Measurements from ENCODE around the gene HHAT. TPM values are rescaled to one million over a fixed set of nuclear protein-coding genes. Genes with fewer than 3 reads are reported as not detected.

Gene HHAT
- total and polyA plus RNA-seq, 4 donors, result 1.2 to 11.3 (median 3.8) TPM

DNA sequence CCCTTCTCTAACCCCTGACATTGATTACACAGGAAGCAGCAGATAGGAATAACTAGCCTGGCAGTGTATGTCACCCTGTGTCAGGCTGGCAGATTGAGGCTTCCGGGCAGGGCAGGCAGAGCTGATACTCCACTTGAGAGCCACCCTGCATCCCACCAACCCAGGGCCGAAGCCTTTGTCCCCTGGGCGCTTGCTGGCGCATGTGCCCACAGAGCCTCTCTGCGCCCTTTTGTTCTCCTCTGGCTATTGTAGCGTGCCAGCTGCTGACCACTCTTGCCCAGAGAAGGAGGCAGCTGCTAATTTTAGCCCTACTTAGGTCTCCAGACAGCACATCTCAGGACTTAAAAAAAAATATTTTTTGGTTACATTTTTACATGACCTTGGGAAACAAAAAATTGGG is 304.9 kb downstream of the HHAT start:
- DNase-seq (no peak), ATAC-seq (ENCODE audit: insufficient read depth, low FRiP score) (no peak)

DNA sequence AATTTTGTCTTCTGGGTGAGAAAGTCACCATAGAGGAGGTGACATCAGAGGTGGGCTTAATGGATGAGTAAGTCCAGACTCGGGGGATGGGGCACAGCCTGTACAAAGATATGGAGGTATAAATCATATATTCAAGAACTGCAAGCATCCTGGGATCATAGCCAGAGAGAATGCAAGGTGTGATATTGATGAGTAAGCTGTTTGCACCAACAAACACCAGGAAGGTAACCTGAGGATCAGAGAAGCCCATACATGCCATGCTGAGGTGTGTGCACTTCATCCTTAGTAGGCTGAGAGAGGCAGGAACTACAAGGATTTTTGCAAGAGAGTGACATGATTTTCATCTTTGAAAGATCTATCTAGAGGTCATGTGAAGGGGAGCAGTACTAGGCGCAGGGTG is 306.4 kb downstream of the HHAT start:
- TF ChIP-seq, protein P1, sequence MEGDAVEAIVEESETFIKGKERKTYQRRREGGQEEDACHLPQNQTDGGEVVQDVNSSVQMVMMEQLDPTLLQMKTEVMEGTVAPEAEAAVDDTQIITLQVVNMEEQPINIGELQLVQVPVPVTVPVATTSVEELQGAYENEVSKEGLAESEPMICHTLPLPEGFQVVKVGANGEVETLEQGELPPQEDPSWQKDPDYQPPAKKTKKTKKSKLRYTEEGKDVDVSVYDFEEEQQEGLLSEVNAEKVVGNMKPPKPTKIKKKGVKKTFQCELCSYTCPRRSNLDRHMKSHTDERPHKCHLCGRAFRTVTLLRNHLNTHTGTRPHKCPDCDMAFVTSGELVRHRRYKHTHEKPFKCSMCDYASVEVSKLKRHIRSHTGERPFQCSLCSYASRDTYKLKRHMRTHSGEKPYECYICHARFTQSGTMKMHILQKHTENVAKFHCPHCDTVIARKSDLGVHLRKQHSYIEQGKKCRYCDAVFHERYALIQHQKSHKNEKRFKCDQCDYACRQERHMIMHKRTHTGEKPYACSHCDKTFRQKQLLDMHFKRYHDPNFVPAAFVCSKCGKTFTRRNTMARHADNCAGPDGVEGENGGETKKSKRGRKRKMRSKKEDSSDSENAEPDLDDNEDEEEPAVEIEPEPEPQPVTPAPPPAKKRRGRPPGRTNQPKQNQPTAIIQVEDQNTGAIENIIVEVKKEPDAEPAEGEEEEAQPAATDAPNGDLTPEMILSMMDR (IDR thresholded peaks at IDR 0.05; ENCODE audit: control extremely low read depth, extremely low read depth), result no peak
- Histone ChIP-seq H3K9ac (ENCODE audit: insufficient read depth in 1 of 2, low read length in 2 of 2) (no peak overlapping the region), H3K9me3 (ENCODE audit: control insufficient read depth in 4 of 4, insufficient read depth in 3 of 4, low read length in 3 of 4) (peaks cover 0 to 2% (median 0%) of the 10 kb centered on the region in 4 donors), H3K27ac (ENCODE audit: low read depth in 1 of 2, low read length in 1 of 2) (no peak overlapping the region), H3K27me3 (ENCODE audit: control insufficient read depth in 3 of 3, insufficient read depth in 3 of 3, low read length in 2 of 3) (peaks cover 0 to 3% (median 0%) of the 10 kb centered on the region in 3 donors), H3K4me1 (ENCODE audit: control insufficient read depth in 5 of 5, insufficient read depth in 5 of 5, low read length in 5 of 5) (peaks cover 0 to 5% (median 0%) of the 10 kb centered on the region in 5 donors), H3K4me3 (no peak overlapping the region), H3K36me3 (ENCODE audit: control insufficient read depth in 4 of 4, insufficient read depth in 4 of 4, low read length in 4 of 4) (no peaks in the 10 kb centered on the region)
- no peak for ATAC-seq (ENCODE audit: insufficient read depth, low FRiP score)
- no peak for DNase-seq
- WGBS, 2 donors, result 86 to 92% methylated on average over 2 of the region's 2 CpGs

More for the DNA sequence above, 304.9 kb downstream of the HHAT start:
- H3K4me3 ChIP-seq, result no peak overlapping the region
- no peaks in the 10 kb centered on the region for H3K36me3 ChIP-seq (ENCODE audit: control insufficient read depth in 4 of 4, insufficient read depth in 4 of 4, low read length in 4 of 4)
- peaks cover 0 to 2% (median 0%) of the 10 kb centered on the region in 4 donors for H3K9me3 ChIP-seq (ENCODE audit: control insufficient read depth in 4 of 4, insufficient read depth in 3 of 4, low read length in 3 of 4)
- H3K27me3 ChIP-seq (ENCODE audit: control insufficient read depth in 3 of 3, insufficient read depth in 3 of 3, low read length in 2 of 3), result no peaks in the 10 kb centered on the region
- no peak overlapping the region for H3K9ac ChIP-seq (ENCODE audit: insufficient read depth in 1 of 2, low read length in 2 of 2)
- peaks cover 0 to 5% (median 0%) of the 10 kb centered on the region in 5 donors for H3K4me1 ChIP-seq (ENCODE audit: control insufficient read depth in 5 of 5, insufficient read depth in 5 of 5, low read length in 5 of 5)
- TF ChIP-seq, protein P1 (IDR thresholded peaks at IDR 0.05; ENCODE audit: control extremely low read depth, extremely low read depth), result no peak
- WGBS, 2 donors, result 98 to 99% methylated on average over 6 of the region's 6 CpGs
- no peak overlapping the region for H3K27ac ChIP-seq (ENCODE audit: low read depth in 1 of 2, low read length in 1 of 2)

DNA sequence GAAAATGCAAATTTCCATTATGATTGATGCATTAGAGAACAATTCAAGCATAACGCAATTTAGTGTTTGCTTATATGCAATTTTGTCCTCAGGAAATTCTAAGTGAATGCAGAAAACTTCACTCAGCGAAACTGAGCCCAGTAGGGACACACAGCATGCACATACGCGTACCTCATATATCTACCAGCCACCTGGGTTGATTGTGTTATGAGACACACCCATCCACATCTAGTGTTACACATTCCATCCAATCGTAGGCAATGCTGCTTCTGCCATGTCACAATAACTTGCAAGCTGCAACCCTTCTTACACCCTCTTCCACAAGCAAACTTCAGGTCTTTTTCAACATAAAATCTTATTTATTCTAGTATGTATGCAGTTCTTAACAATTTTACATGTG is 312.9 kb downstream of the HHAT start:
- H3K9ac ChIP-seq (ENCODE audit: insufficient read depth in 1 of 2, low read length in 2 of 2), result no peak overlapping the region
- no peaks in the 10 kb centered on the region for H3K36me3 ChIP-seq (ENCODE audit: control insufficient read depth in 4 of 4, insufficient read depth in 4 of 4, low read length in 4 of 4)
- no peak overlapping the region for H3K27ac ChIP-seq (ENCODE audit: low read depth in 1 of 2, low read length in 1 of 2)
- no peak for DNase-seq
- no peak for ATAC-seq (ENCODE audit: insufficient read depth, low FRiP score)
- TF ChIP-seq, protein P1 (IDR thresholded peaks at IDR 0.05; ENCODE audit: control extremely low read depth, extremely low read depth), result no peak
- peaks cover 0 to 3% (median 0%) of the 10 kb centered on the region in 3 donors for H3K27me3 ChIP-seq (ENCODE audit: control insufficient read depth in 3 of 3, insufficient read depth in 3 of 3, low read length in 2 of 3)
- peaks cover 0 to 10% (median 0%) of the 10 kb centered on the region in 5 donors for H3K4me1 ChIP-seq (ENCODE audit: control insufficient read depth in 5 of 5, insufficient read depth in 5 of 5, low read length in 5 of 5)
- H3K9me3 ChIP-seq (ENCODE audit: control insufficient read depth in 4 of 4, insufficient read depth in 3 of 4, low read length in 3 of 4), result no peaks in the 10 kb centered on the region
- H3K4me3 ChIP-seq, result no peak overlapping the region
- 87 to 90% methylated on average over 5 of the region's 5 CpGs for WGBS, 2 donors
